Stimulated activated CD8-positive, alpha-beta memory T cell treated with anti-CD3 and anti-CD28 coated beads, Interleukin-12 subunit alpha, Interleukin-12 subunit beta, amount 100 ng/mL, for 24 hours (primary cell): ENCODE data around the gene SPINK13.
"Not testable (repeated sequence)": the region's sequence is repeated elsewhere in the genome, so short reads cannot be mapped to it uniquely, and the experiment has no call there.

ENCODE experiments used
- DNase-seq: peaks from one replicate; pipeline ENCODE4 v3.0.0-alpha.2; 2020; ENCODE audit errors: extremely low read depth

The SPINK13 gene

GRCh38 chr5:148268566-148268965, at the start of gene SPINK13:
SPINK13 (plus strand) TSS chr5:148268794; CDS start chr5:148270073, 1,279 bp downstream.
- no peak for DNase-seq

- no peak for DNase-seq
Observed at GRCh38 chr5:148221508-148221907, 47.1 kb upstream of the SPINK13 start.

GRCh38 chr5:148224117-148224742, 44.4 kb upstream of the SPINK13 start:
- no peak for DNase-seq

GRCh38 chr5:148228392-148228984, 40.1 kb upstream of the SPINK13 start:
- DNase-seq, result no peak

GRCh38 chr5:148229840-148230239, 38.8 kb upstream of the SPINK13 start:
- no peak for DNase-seq

GRCh38 chr5:148230240-148230639, 38.4 kb upstream of the SPINK13 start:
- DNase-seq, result no peak

- DNase-seq, result no peak
Observed at GRCh38 chr5:148237785-148238417, 30.7 kb upstream of the SPINK13 start.

GRCh38 chr5:148238418-148238794, 30.2 kb upstream of the SPINK13 start, which contains the start of gene MARCOL:
MARCOL (plus strand) TSS chr5:148238525; CDS start chr5:148238598, 73 bp downstream.
- no peak for DNase-seq

GRCh38 chr5:148248894-148249293, 19.7 kb upstream of the SPINK13 start:
- DNase-seq, result no peak

- DNase-seq, result no peak
Observed at GRCh38 chr5:148255456-148255855, 13.1 kb upstream of the SPINK13 start.

- DNase-seq, result no peak
Observed at GRCh38 chr5:148259288-148259687, 9.3 kb upstream of the SPINK13 start.

- DNase-seq, result no peak
Observed at GRCh38 chr5:148261221-148261620, 7.4 kb upstream of the SPINK13 start.

- DNase-seq, result no peak
Observed at GRCh38 chr5:148267962-148268361, 632 bp upstream of the SPINK13 start.

- DNase-seq, result not testable (repeated sequence)
Observed at GRCh38 chr5:148275129-148275528, 6.5 kb downstream of the SPINK13 start.

GRCh38 chr5:148280893-148281292, 12.3 kb downstream of the SPINK13 start:
- not testable (repeated sequence) for DNase-seq

GRCh38 chr5:148281336-148281735, 12.7 kb downstream of the SPINK13 start:
- DNase-seq, result not testable (repeated sequence)

- DNase-seq, result no peak
Observed at GRCh38 chr5:148290271-148291195, 21.9 kb downstream of the SPINK13 start.

GRCh38 chr5:148297731-148298130, 29.1 kb downstream of the SPINK13 start:
- DNase-seq, result no peak

GRCh38 chr5:148306446-148306845, 37.9 kb downstream of the SPINK13 start:
- no peak for DNase-seq

GRCh38 chr5:148309019-148309418, 40.4 kb downstream of the SPINK13 start:
- DNase-seq, result no peak

GRCh38 chr5:148309746-148310145, 41.2 kb downstream of the SPINK13 start:
- DNase-seq, result no peak

- no peak for DNase-seq
Observed at GRCh38 chr5:148311484-148311883, 42.9 kb downstream of the SPINK13 start.
